HG02973 (cell line): ENCODE measurements around the gene PDE4D.
A peak's percentile ranks its signal among the peaks of the same experiment; 100 is the strongest.

Experiments used
- ATAC-seq: cut with Tn5 transposase; IDR thresholded peaks from one replicate; pipeline ENCODE4 v1.9.1; 2021; ENCODE audit warnings: moderate library complexity; ENCODE audit not compliant: unreplicated experiment

Gene PDE4D

GRCh38 chr5:59245198-59245597 lies 648.3 kb downstream of the PDE4D start:
- ATAC-seq: no peak

GRCh38 chr5:59241552-59241951 lies 652.0 kb downstream of the PDE4D start:
- no peak for ATAC-seq

GRCh38 chr5:59241119-59241518 lies 652.4 kb downstream of the PDE4D start:
- ATAC-seq: no peak

- ATAC-seq: peak; percentile 71
Measured at GRCh38 chr5:59238126-59238902, 655.2 kb downstream of the PDE4D start.

- ATAC-seq: no peak
Measured at GRCh38 chr5:59236986-59237385, 656.5 kb downstream of the PDE4D start.

GRCh38 chr5:59236448-59236847 lies 657.1 kb downstream of the PDE4D start:
- no peak for ATAC-seq

GRCh38 chr5:59234236-59234635 lies 659.3 kb downstream of the PDE4D start:
- no peak for ATAC-seq

GRCh38 chr5:59231221-59231931 lies 662.1 kb downstream of the PDE4D start:
- no peak for ATAC-seq

GRCh38 chr5:59222687-59223511 lies 670.6 kb downstream of the PDE4D start:
- ATAC-seq: no peak

- no peak for ATAC-seq
Measured at GRCh38 chr5:59221769-59222168, 671.8 kb downstream of the PDE4D start.

- no peak for ATAC-seq
Measured at GRCh38 chr5:59218424-59219045, 675.0 kb downstream of the PDE4D start.

GRCh38 chr5:59216841-59217240 lies 676.7 kb downstream of the PDE4D start:
- no peak for ATAC-seq

GRCh38 chr5:59212596-59212995 lies 680.9 kb downstream of the PDE4D start:
- ATAC-seq: no peak

GRCh38 chr5:59209758-59210359 lies 683.7 kb downstream of the PDE4D start:
- ATAC-seq: no peak

GRCh38 chr5:59208474-59208873 lies 685.1 kb downstream of the PDE4D start:
- no peak for ATAC-seq

GRCh38 chr5:59207401-59207800 lies 686.1 kb downstream of the PDE4D start:
- ATAC-seq: no peak

- ATAC-seq: no peak
Measured at GRCh38 chr5:59206132-59206581, 687.4 kb downstream of the PDE4D start.

- ATAC-seq: no peak
Measured at GRCh38 chr5:59204114-59204897, 689.2 kb downstream of the PDE4D start.

- ATAC-seq: no peak
Measured at GRCh38 chr5:59199868-59200267, 693.7 kb downstream of the PDE4D start.

GRCh38 chr5:59198832-59199231 lies 694.7 kb downstream of the PDE4D start:
- ATAC-seq: no peak
